Heart right ventricle (tissue), 16 donors: ENCODE results near the gene TRNP1. TPM values are rescaled to one million over a fixed set of nuclear protein-coding genes. Genes with fewer than 3 reads are reported as not detected.

Experiments
- ATAC-seq, 8 donors: fragments of 200-7000 bp; cut with Tn5 transposase; one replicate each; pipeline ENCODE4 v1.9.1; 2020; ENCODE audit warnings: mild to moderate bottlenecking in 8 of 8, moderate library complexity in 8 of 8, moderate number of reproducible peaks in 1 of 8
- DNase-seq, 2 donors: peaks; one replicate each; pipeline ENCODE4 v3.0.0-alpha.2; 2020
- H3K27ac ChIP-seq, 10 donors: fragments of 200-600 bp; sonication (generic) in 2 of 10; one replicate each; pipeline versions ENCODE4 v1.5.0 to v1.8.0; 2020 to 2022; ENCODE audit warnings: mild to moderate bottlenecking in 3 of 10
- H3K27me3 ChIP-seq, 7 donors: fragments of 200-600 bp; one replicate each; pipeline ENCODE4 v1.8.0; 2021 to 2022; ENCODE audit warnings: mild to moderate bottlenecking in 2 of 7
- H3K36me3 ChIP-seq, 9 donors: fragments of 200-600 bp; sonication (generic) in 1 of 9; one replicate each; pipeline versions ENCODE4 v1.5.0 to v1.8.0; 2020 to 2022; ENCODE audit warnings: mild to moderate bottlenecking in 2 of 9
- H3K4me1 ChIP-seq, 9 donors: fragments of 200-600 bp; sonication (generic) in 1 of 9; one replicate each; pipeline versions ENCODE4 v1.5.0 to v1.8.0; 2020 to 2022; ENCODE audit warnings: mild to moderate bottlenecking in 4 of 9
- H3K4me3 ChIP-seq, 10 donors: fragments of 200-600 bp; sonication (generic) in 2 of 10; one replicate each; pipeline versions ENCODE4 v1.5.0 to v1.8.0; 2020 to 2022; ENCODE audit warnings: mild to moderate bottlenecking in 7 of 10, moderate library complexity in 2 of 10
- H3K9me3 ChIP-seq, 11 donors: fragments of 200-600 bp in 10 of 11; sonication (generic) in 2 of 11; one replicate each; pipeline versions ENCODE4 v1.5.0 to v1.8.0; 2013 to 2022; ENCODE audit warnings: mild to moderate bottlenecking in 2 of 11, control low read depth in 1 of 11, moderate library complexity in 1 of 11
- WGBS, 2 donors: extraction: QIAGEN DNeasy Blood & Tissue Kit; methylation state at CpG; one replicate each; pipeline ENCODE4 v1.1.7; 2013; ENCODE audit warnings: inconsistent platforms in 1 of 2; 5-methylcytosine and 5-hydroxymethylcytosine counted together
- intact Hi-C, 10 donors: fragments of 100-400 bp; cut with DNase I; formaldehyde crosslinking; loops; one replicate each; pipeline versions ENCODE4 v1.11.1 to v1.14.2; 2022
- polyA plus RNA-seq, 2 donors: library from polyadenylated mRNA; stranded (reverse); fragments of 200-250 nt; gene quantifications; one replicate each; pipeline ENCODE4 v1.2.3, GENCODE V29; 2013
- total RNA-seq, 10 donors: library from RNA; stranded (reverse); fragmentation: NEBNext Ultra II Directional in 3 of 10; extraction: Animal tissue kit (Norgen Biotek cat#: 25700) in 3 of 10; gene quantifications; one replicate each; pipeline versions ENCODE4 v1.2.1 to v1.2.4, GENCODE V29; 2021 to 2023
- TF ChIP-seq, protein P1 (sequence below), 9 donors: fragments of 200-600 bp; sonication (generic) in 2 of 9; IDR thresholded peaks; one replicate each; pipeline versions ENCODE4 v1.5.0 to v1.8.0; 2021 to 2022; ENCODE audit warnings: antibody characterized with exemption in 9 of 9, mild to moderate bottlenecking in 5 of 9, moderate library complexity in 1 of 9
- donor health status: Arrhythmogenic right ventricular cardiomyopathy.
- donor health status: ischemic (EF 13 %, LVEDD 7.1; RV severe dilation, severe dysfunction).
- donor health status: healthy with polysubstance abuse.
- donor health status: DM: no; HTN: yes; CAD: no.
- donor health status: DM: no; HTN: no; CAD: no.
- donor health status: ischemic (EF 25% LVEDD 6.9; RV normal size, moderate dysfunction).
- donor health status: ischemic (EF 25% LVEDD 5.7; RV mildly dilated, moderate dysfunction).
- donor health status: healthy.
- donor health status: DM: yes; HTN: yes; CAD: no.
- donor health status: Ischemic cardiomyopathy.
- donor health status: ischemic (EF 35%, LVEDD 5.7; RV mildly dilated, moderate dysfunction).
- donor health status: nonischemic (EF 11% LVEDD 7.7; RV severe dilation, severe dysfunction).
- donor health status: DM: yes; HTN: yes; CAD: no.
- donor health status: PGD.
- donor health status: ischemic (EF 29% LVEDD 5.4; RV normal size, mild dysfunction).
- donor health status: nonischemic (EF 23%, LVEDD 6.1; RV moderate dilation, normal function).

The TRNP1 gene
- total and polyA plus RNA-seq, 12 donors: 11.9 to 48.6 (median 22.3) TPM

DNA sequence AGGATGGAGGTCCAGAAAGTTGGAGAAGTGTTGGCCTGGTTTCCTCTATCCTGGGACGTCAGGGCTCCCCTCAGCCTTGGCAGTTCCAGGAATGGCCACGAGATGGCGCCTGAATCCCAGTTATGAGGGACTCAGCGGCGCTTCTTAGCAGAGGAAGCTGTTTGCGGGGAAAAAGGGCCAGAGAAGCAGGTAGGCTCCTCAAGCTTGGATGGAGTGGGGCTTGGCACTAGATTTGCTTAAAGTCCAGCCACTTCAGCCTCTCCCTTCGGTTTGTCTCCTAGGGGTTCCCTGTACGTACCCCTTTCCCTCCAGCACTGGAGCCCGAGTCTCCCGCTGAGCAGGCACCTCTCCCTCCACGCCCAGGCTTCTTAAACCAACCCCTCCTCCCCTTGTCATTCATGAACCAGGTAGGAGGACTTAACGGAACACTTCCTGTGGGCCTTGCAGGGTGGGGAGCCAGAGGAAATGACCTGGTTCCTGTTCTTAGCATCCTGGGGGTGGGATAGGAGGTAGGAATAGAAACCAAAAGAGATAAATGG, 51.2 kb downstream of the TRNP1 start:
- H3K27ac ChIP-seq: peak overlapping the region in 7 of 10 donors; percentile 6 to 61 (median 24)
- H3K36me3 ChIP-seq: no peaks in the 10 kb centered on the region
- WGBS, 2 donors: 8 to 10% methylated on average over 12 of the region's 12 CpGs
- peaks cover 0 to 5% (median 0%) of the 10 kb centered on the region in 7 donors for H3K27me3 ChIP-seq
- intact Hi-C loops: loop anchor here (1.0 to 10.0 kb wide), 11 partner anchors 47 to 350 kb away; partner anchors contain the start of gene GPR3 (in 2 of the 10)
- ATAC-seq (peak; percentile 86 to 97 (median 92)), DNase-seq (peak; percentile 90 to 92)
- TF ChIP-seq, protein P1, sequence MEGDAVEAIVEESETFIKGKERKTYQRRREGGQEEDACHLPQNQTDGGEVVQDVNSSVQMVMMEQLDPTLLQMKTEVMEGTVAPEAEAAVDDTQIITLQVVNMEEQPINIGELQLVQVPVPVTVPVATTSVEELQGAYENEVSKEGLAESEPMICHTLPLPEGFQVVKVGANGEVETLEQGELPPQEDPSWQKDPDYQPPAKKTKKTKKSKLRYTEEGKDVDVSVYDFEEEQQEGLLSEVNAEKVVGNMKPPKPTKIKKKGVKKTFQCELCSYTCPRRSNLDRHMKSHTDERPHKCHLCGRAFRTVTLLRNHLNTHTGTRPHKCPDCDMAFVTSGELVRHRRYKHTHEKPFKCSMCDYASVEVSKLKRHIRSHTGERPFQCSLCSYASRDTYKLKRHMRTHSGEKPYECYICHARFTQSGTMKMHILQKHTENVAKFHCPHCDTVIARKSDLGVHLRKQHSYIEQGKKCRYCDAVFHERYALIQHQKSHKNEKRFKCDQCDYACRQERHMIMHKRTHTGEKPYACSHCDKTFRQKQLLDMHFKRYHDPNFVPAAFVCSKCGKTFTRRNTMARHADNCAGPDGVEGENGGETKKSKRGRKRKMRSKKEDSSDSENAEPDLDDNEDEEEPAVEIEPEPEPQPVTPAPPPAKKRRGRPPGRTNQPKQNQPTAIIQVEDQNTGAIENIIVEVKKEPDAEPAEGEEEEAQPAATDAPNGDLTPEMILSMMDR (IDR thresholded peaks at IDR 0.05): peak; percentile 96 to 100 (median 99)
- H3K4me1 ChIP-seq: peaks cover 0 to 34% (median 18%) of the 10 kb centered on the region in 9 donors
- peak overlapping the region in 8 of 10 donors; percentile 3 to 39 (median 32) for H3K4me3 ChIP-seq
- H3K9me3 ChIP-seq: no peaks in the 10 kb centered on the region

DNA sequence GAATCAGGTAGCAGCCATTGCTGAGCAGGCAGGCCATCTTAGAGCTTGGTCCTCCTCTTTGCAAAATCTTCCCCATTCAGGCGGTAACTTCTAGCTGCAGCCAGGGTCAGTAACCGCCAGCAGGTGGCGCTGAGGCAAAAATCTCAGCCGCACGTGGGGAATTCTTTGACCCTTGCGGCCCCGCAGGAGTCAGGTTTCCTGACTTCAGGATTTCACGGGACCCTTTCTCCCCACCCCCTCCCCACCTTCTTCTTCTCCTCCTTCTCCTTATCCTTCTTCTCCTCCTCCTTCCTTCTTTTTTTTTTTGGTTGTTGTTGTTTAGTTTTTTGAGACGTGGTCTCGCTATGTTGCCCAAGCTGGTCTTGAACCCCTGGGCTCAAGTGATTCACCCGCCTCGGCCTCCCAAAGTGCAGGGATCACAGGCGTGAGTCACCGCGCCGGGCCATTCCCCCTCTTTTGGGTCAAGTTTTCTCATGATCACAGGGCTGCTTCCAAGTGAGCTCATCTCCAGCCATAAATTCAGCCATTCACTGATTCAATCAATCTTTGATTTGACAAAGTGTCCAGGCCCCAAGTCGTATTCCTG, 52.6 kb downstream of the TRNP1 start:
- DNase-seq (peak; percentile 65 to 74), ATAC-seq (peak; percentile 55 to 82 (median 69))
- 24 to 29% methylated on average over 17 of the region's 17 CpGs for WGBS, 2 donors
- Histone ChIP-seq H3K9me3 (no peaks in the 10 kb centered on the region), H3K4me1 (peaks cover 0 to 34% (median 18%) of the 10 kb centered on the region in 9 donors), H3K4me3 (peak overlapping the region in 1 of 10 donors; percentile 39), H3K27me3 (peaks cover 0 to 5% (median 0%) of the 10 kb centered on the region in 7 donors), H3K27ac (peak overlapping the region in 3 of 10 donors; percentile 12 to 61 (median 18)), H3K36me3 (no peaks in the 10 kb centered on the region)
- TF ChIP-seq, protein P1 (IDR thresholded peaks at IDR 0.05): peak; percentile 74 to 96 (median 91)
- intact Hi-C loops: loop anchor here in 8 of 10 donors (1.0 to 10.0 kb wide), 10 partner anchors 49 to 349 kb away; partner anchors contain the start of gene GPR3 (in 2 of the 8)

DNA sequence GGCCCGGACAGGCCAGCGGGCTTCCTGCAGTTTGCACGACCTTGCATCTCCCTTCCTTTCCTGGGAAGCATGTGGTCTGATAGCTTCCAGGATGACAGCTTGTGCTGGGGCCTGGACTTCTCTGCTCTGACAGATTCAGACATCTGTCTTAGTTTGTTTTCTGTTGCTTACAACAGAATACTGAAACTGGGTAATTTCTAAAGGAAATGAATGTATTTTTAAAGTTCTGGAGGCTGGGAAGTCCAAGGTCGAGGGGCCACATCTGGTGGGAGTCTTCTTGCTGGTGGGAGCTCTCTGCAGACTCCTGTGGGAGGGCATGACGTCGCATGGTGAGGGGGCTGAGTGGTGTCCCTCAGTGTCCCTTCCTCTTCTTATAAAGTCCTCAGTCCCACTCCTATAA, 54.4 kb downstream of the TRNP1 start:
- H3K27ac ChIP-seq: peak overlapping the region in 3 of 10 donors; percentile 28 to 51 (median 35)

DNA sequence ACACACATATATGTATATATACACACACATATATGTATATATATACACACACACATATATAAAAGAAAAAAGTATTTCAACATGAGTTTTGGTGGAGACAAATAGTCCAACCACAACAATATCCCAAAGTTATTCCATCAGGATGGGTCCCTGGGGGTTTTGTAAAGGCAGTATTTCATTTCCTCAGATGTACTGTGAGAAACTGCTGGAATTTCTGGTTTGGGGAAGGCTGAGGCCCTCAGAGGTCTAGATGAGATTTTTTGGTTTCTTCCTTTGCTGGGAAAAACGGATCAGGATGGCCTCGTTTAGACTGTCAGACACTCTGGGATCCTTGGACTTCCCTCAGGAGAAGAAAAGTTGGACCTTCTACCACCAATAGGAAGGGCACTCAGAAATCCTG, 55.6 kb downstream of the TRNP1 start:
- no peak for ATAC-seq
- Histone ChIP-seq H3K4me3 (no peak overlapping the region), H3K36me3 (no peaks in the 10 kb centered on the region), H3K27me3 (peaks cover 0 to 5% (median 0%) of the 10 kb centered on the region in 7 donors), H3K9me3 (no peaks in the 10 kb centered on the region), H3K4me1 (peaks cover 0 to 34% (median 18%) of the 10 kb centered on the region in 9 donors), H3K27ac (no peak overlapping the region)
- 60 to 72% methylated on average over 2 of the region's 2 CpGs for WGBS, 2 donors
- intact Hi-C loops: loop anchor here in 7 of 10 donors (5.0 to 10.0 kb wide), 5 partner anchors 52 to 346 kb away; partner anchors contain the start of gene GPR3 (in 2 of the 7)
- TF ChIP-seq, protein P1 (IDR thresholded peaks at IDR 0.05): no peak
- DNase-seq: no peak

More for the DNA sequence above, 54.4 kb downstream of the TRNP1 start:
- Histone ChIP-seq H3K36me3 (no peaks in the 10 kb centered on the region), H3K4me3 (no peak overlapping the region), H3K27me3 (peaks cover 0 to 5% (median 0%) of the 10 kb centered on the region in 7 donors), H3K4me1 (peaks cover 0 to 34% (median 18%) of the 10 kb centered on the region in 9 donors), H3K9me3 (no peaks in the 10 kb centered on the region)
- ATAC-seq: peak in 1 of 8 donors; percentile 18
- DNase-seq: no peak
- intact Hi-C loops: loop anchor here in 8 of 10 donors (2.0 to 10.0 kb wide), 7 partner anchors 47 to 347 kb away; partner anchors contain the start of gene GPR3 (in 2 of the 8)
- WGBS, 2 donors: 60 to 64% methylated on average over 6 of the region's 6 CpGs
- TF ChIP-seq, protein P1 (IDR thresholded peaks at IDR 0.05): no peak
